ENCODE data around the gene SLC24A3.

Gene SLC24A3

DNA sequence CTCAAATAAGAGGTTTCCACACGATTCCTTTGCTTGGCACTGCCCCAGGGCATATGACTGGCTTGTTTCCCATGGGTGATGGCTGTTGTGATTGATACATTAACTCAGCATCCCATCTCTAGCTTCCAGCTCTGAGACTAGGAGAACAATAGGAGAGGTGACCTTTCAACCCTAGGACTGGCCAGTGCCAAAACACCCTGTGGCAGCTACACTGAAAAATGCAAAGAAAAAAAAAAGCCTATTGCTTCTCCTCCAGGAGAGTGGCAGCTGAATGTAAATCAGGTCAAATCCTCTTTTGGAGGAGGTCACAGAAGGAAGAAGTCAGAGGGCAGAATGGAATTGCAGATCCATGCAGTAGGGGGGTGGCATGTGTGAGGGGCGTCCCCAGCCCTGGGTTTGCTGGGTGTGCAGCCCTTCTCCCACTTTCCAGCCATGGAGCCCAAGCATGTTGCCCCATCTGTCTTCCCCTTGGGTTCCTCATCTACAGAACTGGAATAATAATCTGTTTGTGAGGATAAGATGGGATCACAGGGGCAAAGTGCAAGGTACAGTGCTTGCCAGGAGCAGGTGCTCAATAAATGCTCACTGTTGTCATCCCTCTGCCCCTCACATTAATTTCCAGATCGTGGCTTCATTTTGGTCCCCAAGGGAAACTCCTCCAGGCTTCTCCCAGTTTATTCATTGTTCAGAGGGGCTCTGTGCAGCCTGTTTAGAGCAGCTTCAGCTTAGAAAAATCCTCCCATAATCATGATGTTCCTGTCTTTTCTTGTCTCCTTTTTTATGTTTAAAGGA, 300.6 kb downstream of the SLC24A3 start:
- DNase-seq (ENCODE audit: low read depth) = no peak
- TF ChIP-seq CTCF (IDR thresholded peaks at IDR 0.05; ENCODE audit: low read length, missing control alignments) = no peak
- H3K4me3 ChIP-seq (replicated peaks; ENCODE audit: low read depth, low read length) = no peak overlapping the region

DNA sequence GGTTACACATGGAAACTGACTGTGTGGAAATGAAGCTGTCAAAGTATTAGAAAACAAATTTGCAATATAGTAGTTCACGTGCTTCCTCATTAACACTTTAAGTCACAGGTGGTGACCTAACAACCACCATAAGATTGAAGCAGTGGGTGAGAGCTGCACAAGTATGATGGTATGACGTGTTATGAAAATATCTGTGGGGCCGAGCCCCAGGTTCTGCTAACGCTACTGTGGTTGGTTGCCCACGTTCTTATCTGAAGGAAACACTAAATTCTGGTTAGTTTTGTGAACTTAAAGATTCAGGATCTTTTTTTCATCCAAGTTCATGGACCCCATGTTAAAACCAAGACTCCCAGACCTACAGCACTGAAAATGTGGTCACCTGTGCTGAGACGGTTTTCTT, 302.6 kb downstream of the SLC24A3 start:
- TF ChIP-seq CTCF (IDR thresholded peaks at IDR 0.05; ENCODE audit: low read length, missing control alignments) = no peak
- DNase-seq (ENCODE audit: low read depth) = no peak
- H3K4me3 ChIP-seq (replicated peaks; ENCODE audit: low read depth, low read length) = no peak overlapping the region

- DNase-seq (ENCODE audit: low read depth) = no peak
These were observed 307.0 kb downstream of the SLC24A3 start for GRCh38 chr20:19519466-19519865.

DNA sequence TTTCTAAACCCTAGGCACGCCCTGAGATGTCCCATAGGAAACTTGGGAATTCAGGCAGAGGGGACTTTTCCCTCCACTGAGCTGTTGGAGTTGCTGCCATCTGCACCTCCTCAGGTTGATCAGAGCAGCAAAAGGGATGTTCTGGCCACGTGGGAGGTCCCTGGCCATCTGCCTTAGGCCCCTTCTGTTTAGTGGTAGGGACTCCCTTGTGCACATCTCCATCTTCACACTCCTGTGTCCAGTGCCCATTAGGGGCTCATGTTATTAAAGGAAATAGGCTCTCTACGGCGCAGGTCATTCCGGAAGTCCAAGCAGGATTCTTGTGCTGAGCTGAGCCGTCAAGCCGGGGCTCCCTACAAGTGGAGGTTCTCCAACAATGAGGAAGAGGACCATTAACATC, 307.8 kb downstream of the SLC24A3 start:
- H3K4me3 ChIP-seq (replicated peaks; ENCODE audit: low read depth, low read length) = no peak overlapping the region
- no peak for TF ChIP-seq CTCF (IDR thresholded peaks at IDR 0.05; ENCODE audit: low read length, missing control alignments)
- no peak for DNase-seq (ENCODE audit: low read depth)

More at GRCh38 chr20:19519466-19519865, 307.0 kb downstream of the SLC24A3 start:
- TF ChIP-seq CTCF (IDR thresholded peaks at IDR 0.05; ENCODE audit: low read length, missing control alignments) = no peak
- H3K4me3 ChIP-seq (replicated peaks; ENCODE audit: low read depth, low read length) = no peak overlapping the region

DNA sequence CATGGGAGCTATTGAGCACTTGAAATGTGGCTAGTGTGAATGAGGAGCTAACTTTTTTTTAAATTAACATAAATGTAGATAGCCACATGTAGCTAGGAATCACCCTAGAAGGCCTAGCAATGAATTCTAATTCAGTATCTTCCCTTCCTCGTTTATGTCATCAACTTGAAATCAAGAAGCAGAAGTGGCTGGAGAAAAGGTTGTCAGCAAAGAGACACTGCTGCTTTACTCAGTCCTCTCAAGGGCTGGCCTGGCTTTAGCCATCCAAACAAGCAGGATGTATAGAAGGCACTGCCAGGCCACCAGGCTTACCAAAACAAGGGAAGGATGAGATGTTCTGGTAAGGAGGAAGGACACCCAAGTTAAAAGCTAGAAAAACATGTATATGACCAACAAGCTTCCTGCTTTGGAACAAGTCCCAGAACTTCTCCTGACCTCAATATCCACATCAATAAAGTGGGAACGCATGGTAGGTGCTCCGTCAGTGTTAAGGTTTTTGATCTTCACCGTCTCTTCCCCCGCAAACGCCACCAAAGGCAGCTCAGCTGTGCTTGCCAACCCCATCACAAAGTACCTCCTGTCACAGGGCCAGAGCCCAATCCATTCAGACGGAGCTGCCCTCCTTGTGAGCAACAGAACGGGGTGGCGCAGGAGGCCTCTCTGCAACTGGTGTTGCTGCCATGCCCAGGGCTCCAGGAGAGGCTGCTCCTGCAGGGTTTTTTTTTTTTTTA, 309.8 kb downstream of the SLC24A3 start:
- DNase-seq (ENCODE audit: low read depth) = no peak

GRCh38 chr20:19522836-19523590, 310.6 kb downstream of the SLC24A3 start:
- no peak for TF ChIP-seq CTCF (IDR thresholded peaks at IDR 0.05; ENCODE audit: low read length, missing control alignments)
- no peak for DNase-seq (ENCODE audit: low read depth)
- H3K4me3 ChIP-seq (replicated peaks; ENCODE audit: low read depth, low read length) = no peak overlapping the region

More for the DNA sequence above, 309.8 kb downstream of the SLC24A3 start:
- no peak for TF ChIP-seq CTCF (IDR thresholded peaks at IDR 0.05; ENCODE audit: low read length, missing control alignments)
- H3K4me3 ChIP-seq (replicated peaks; ENCODE audit: low read depth, low read length) = no peak overlapping the region

Measured in fibroblast of pulmonary artery (primary cell).